Testis (tissue), 3 donors: ENCODE results near the gene CNTN4. TPM values are rescaled to one million over a fixed set of nuclear protein-coding genes. Genes with fewer than 3 reads are reported as not detected.

Experiments used
- DNase-seq: peaks from one replicate; pipeline ENCODE4 v3.0.0-alpha.2; 2019
- H3K27ac ChIP-seq, 2 donors: fragments of 200-600 bp; sonication (generic); one replicate each; pipeline ENCODE4 v1.5.1; 2019
- H3K27me3 ChIP-seq: fragments of 200-600 bp; sonication (generic); one replicate; pipeline ENCODE4 v1.5.1; 2019
- H3K36me3 ChIP-seq: fragments of 200-600 bp; sonication (generic); one replicate; pipeline ENCODE4 v1.5.1; 2017; ENCODE audit warnings: low read depth; ENCODE audit errors: missing control alignments
- H3K4me1 ChIP-seq: fragments of 200-600 bp; sonication (generic); one replicate; pipeline ENCODE4 v1.5.1; 2019
- H3K4me3 ChIP-seq, 2 donors: fragments of 200-600 bp; sonication (generic); one replicate each; pipeline ENCODE4 v1.5.1; 2017 to 2019
- H3K9me3 ChIP-seq: fragments of 200-600 bp; sonication (generic); one replicate; pipeline ENCODE4 v1.5.1; 2017
- CTCF ChIP-seq, 3 experiments: fragments of 450-650 bp in 2 of 3; fragments of 200-600 bp in 1 of 3; sonication (generic) in 1 of 3; IDR thresholded peaks; one replicate each; pipeline ENCODE4 v1.5.1; 2016 to 2019; ENCODE audit warnings: antibody characterized with exemption in 3 of 3, mild to moderate bottlenecking in 2 of 3, moderate library complexity in 1 of 3
- POLR2A ChIP-seq: fragments of 450-650 bp; IDR thresholded peaks from one replicate; pipeline ENCODE4 v1.6.1; 2017; ENCODE audit warnings: antibody characterized with exemption, mild to moderate bottlenecking, moderate library complexity
- WGBS, 2 donors: methylation state at CpG; one replicate each; pipeline ENCODE4 v1.1.5; 2018; 5-methylcytosine and 5-hydroxymethylcytosine counted together
- intact Hi-C: fragments of 100-400 bp; cut with DNase I; formaldehyde crosslinking; loops from one replicate; pipeline ENCODE4 v1.15.1; 2023; ENCODE audit warnings: low total_unique reads
- polyA plus RNA-seq: library from polyadenylated mRNA; stranded (reverse); fragments of 350-450 nt; fragmentation: Illumina TruSeq; extraction: RNeasy Lipid Tissue Mini Kit (QIAGEN cat#74804); gene quantifications from one replicate; pipeline ENCODE4 v1.2.3, GENCODE V29; 2014; ENCODE audit warnings: low read depth, low replicate concordance; ENCODE audit not compliant: insufficient read depth
- total RNA-seq, 2 donors: library from RNA; depleted of rRNA; stranded (reverse); fragments of >200 nt; gene quantifications; one replicate each; pipeline ENCODE4 v1.2.3, GENCODE V29; 2016

Gene CNTN4
- total and polyA plus RNA-seq, 3 donors from 2014 or later: 10.4 to 37.7 (median 19.6) TPM

GRCh38 chr3:2945121-2945520 is 846.5 kb downstream of the CNTN4 start:
- Histone ChIP-seq H3K4me1 (no peaks in the 10 kb centered on the region), H3K27me3 (no peaks in the 10 kb centered on the region), H3K27ac (no peak overlapping the region), H3K4me3 (no peak overlapping the region), H3K9me3 (no peaks in the 10 kb centered on the region), H3K36me3 (no peaks in the 10 kb centered on the region)
- TF ChIP-seq POLR2A (no peak), CTCF (IDR thresholded peaks at IDR 0.05) (no peak)
- intact Hi-C loops: no loop called here
- 43 to 60% methylated on average over 3 of the region's 3 CpGs for WGBS, 2 donors
- DNase-seq: no peak

- intact Hi-C loops: no loop called here
- Histone ChIP-seq H3K36me3 (no peaks in the 10 kb centered on the region), H3K4me1 (no peaks in the 10 kb centered on the region), H3K9me3 (no peaks in the 10 kb centered on the region), H3K4me3 (no peak overlapping the region), H3K27me3 (no peaks in the 10 kb centered on the region), H3K27ac (no peak overlapping the region)
- DNase-seq: no peak
- TF ChIP-seq POLR2A (no peak), CTCF (IDR thresholded peaks at IDR 0.05) (no peak)
- 69 to 79% methylated on average over 2 of the region's 2 CpGs for whole genome bisulfite sequencing, 2 donors
Measured at GRCh38 chr3:2947536-2947935, 848.9 kb downstream of the CNTN4 start.

- no peak for DNase-seq
- Histone ChIP-seq H3K36me3 (no peaks in the 10 kb centered on the region), H3K9me3 (no peaks in the 10 kb centered on the region), H3K4me1 (no peaks in the 10 kb centered on the region), H3K4me3 (no peak overlapping the region), H3K27ac (no peak overlapping the region), H3K27me3 (no peaks in the 10 kb centered on the region)
- TF ChIP-seq POLR2A (no peak), CTCF (IDR thresholded peaks at IDR 0.05) (no peak)
- intact Hi-C loops: no loop called here
- 94% methylated on average over 1 of the region's 1 CpG for WGBS, 2 donors
Measured at GRCh38 chr3:2948882-2949281, 850.2 kb downstream of the CNTN4 start.

GRCh38 chr3:2950159-2950558 is 851.5 kb downstream of the CNTN4 start:
- 66 to 87% methylated on average over 2 of the region's 2 CpGs for WGBS, 2 donors
- no peak overlapping the region for H3K27ac ChIP-seq
- no peaks in the 10 kb centered on the region for H3K9me3 ChIP-seq
- H3K4me3 ChIP-seq: no peak overlapping the region
- no peak for TF ChIP-seq POLR2A
- no peak for TF ChIP-seq CTCF (IDR thresholded peaks at IDR 0.05)
- H3K27me3 ChIP-seq: no peaks in the 10 kb centered on the region
- DNase-seq: no peak
- intact Hi-C loops: no loop called here
- no peaks in the 10 kb centered on the region for H3K4me1 ChIP-seq
- H3K36me3 ChIP-seq: no peaks in the 10 kb centered on the region

- H3K9me3 ChIP-seq: no peaks in the 10 kb centered on the region
- 66% methylated on average over 3 of the region's 3 CpGs for WGBS, 2 donors
- no peak for DNase-seq
- H3K36me3 ChIP-seq: no peaks in the 10 kb centered on the region
- no peak for TF ChIP-seq CTCF (IDR thresholded peaks at IDR 0.05)
- TF ChIP-seq POLR2A: no peak
- intact Hi-C loops: no loop called here
- no peaks in the 10 kb centered on the region for H3K27me3 ChIP-seq
- H3K4me1 ChIP-seq: no peaks in the 10 kb centered on the region
- H3K4me3 ChIP-seq: no peak overlapping the region
- H3K27ac ChIP-seq: no peak overlapping the region
Measured at GRCh38 chr3:2957115-2957514, 858.4 kb downstream of the CNTN4 start.
